Stimulated activated CD8-positive, alpha-beta memory T cell treated with anti-CD3 and anti-CD28 coated beads, Interleukin-7, amount 100 ng/mL, for 24 hours (primary cell): ENCODE measurements around the gene CDH13.

Experiments used
- DNase-seq: peaks from one replicate; pipeline ENCODE4 v3.0.0-alpha.2; 2020; ENCODE audit warnings: low read depth

CDH13 gene

DNA sequence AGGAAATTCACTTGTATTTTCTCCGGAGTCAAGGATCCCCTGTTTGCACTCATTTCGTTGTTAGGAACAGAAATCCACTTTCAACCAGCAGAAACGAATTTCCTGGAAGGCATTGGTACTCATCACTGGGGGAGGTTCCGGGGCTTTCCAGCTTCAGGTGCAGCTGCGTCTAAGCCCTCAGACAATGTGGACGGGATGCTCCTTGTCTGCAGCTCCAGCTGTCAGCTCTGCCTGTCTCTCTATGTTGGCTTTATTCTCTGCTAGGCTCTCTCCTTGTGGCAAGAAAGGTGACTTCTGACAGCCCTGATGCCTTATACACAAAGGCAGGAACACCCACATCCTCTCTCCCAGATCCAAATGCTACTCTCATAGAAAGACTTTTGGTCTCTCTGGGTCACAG lies 997.1 kb downstream of the CDH13 start:
- no peak for DNase-seq

DNA sequence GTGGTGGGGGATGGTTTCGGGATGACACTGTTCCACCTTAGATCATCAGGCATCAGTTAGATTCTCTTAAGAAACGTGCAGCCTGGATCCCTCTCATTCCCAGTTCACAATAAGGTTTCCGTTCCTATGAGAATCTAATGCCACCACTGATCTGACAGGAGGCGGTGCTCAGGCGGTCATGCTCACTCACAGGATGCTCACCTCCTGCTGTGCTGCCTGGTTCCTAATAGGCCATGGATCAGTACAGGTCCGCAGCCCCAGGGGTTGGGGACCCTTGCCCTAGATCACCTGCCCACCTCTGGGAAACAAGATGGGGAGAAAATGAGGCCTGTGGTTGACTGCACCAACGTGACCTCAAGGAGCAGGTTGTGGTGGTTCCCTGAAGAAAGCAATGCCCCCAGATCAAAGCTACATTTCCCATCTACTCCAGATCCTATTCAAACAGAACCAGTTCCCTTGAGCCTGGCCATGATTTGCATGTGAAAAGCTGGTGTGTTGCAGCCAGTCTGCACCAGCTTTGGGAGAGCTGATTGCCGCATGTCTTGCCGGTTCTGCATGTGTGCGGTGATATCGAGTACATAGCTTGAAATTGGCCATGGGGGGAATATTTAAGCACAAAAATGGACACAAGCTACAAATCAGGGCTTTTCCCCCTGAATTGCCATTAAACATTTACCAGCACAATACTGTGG lies 997.8 kb downstream of the CDH13 start:
- no peak for DNase-seq

DNA sequence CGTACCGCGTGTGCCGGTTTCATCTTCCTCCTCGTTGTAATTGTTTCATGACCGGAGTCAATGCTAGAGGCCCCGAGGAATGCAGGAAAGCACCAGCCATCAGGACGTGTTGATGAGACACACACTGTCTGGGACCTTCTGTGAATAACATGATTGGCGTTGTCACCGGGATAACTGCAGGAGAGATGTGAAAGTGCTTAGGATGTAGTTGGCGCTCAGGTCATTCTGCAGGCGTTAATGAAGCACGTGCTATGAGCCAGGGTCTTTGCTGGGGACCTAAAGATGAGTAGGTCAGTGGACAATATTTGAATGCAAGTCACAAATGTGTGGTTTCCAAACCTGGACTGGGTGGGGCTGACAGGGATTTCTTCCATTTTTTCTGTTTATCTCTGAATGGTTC lies 999.4 kb downstream of the CDH13 start:
- DNase-seq, result no peak

DNA sequence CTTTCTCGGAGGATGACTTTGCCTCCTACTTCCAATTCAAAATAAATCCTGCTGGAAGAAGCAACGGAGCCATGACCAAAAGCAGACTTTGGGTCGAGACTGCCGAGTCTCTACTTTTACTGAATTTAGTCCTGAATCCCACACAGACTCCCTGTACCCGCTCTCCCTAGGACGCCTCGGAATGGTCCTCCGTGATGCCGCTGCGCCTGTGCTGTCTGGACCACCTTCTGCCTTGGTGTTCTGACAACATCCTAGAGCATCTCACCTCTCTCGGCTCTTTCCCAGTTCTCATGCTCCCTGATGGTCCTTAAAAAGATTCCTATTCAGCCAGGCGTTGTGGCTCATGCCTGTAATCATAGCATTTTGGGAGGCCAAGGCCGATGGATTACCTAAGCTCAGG lies 999.9 kb downstream of the CDH13 start:
- no peak for DNase-seq

DNA sequence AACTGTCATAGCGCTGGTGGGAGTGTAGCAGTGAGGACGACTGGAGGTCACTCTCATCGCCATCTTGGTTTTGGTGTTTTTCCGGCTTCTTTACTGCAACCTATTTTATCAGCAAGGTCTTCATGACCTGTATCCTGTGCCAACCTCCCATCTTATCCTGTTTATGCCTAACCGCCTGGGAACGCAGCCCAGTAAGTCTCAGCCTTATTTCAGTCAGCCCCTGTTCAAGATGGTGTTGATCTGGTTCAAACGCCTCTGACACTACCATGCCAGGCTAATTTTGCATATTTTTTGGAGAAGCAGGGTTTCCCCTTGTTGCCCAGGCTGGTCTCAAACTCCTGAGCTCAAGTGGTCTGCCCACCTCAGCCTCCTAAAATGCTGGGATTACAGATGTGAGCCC lies 1001.2 kb downstream of the CDH13 start:
- no peak for DNase-seq

DNA sequence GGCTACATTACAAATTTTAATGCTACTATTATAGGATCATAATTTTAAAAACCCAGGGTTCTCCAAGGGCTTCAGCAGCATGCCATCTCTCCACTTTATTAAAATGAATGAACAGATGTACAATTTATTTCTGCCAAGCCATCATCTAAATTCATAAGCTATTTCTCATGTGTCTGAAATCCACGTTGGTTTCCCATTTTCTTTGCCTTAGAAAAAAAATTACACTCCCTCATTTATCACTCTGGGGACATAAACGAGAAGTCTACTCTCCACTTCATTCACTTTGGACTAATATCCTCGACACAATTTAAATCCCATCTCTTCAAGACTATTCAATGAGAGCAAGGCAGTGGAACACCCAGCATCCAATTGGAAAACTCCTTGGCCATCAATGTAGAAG lies 1002.7 kb downstream of the CDH13 start:
- DNase-seq, result no peak

GRCh38 chr16:83629836-83630235 lies 1003.1 kb downstream of the CDH13 start:
- DNase-seq, result no peak

DNA sequence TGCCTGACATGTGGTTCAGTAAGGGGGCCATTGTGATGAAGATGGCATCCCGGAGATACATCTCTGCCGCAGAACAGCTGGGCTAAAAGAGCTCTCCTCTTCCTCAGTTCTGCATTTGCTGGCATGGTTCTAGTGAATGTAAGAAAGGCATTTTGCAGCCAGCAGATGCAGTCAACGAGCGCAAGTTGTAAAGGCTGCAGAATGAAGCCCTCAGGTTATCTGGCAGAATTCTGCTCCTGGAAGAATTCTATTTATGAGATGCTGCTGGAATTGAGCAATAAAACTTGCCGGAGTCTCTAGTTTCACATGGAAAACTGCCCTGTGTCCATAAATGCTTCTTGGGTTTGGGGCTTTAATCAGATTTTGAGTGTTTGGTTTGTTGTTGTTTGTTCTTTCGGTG lies 1004.2 kb downstream of the CDH13 start:
- no peak for DNase-seq

DNA sequence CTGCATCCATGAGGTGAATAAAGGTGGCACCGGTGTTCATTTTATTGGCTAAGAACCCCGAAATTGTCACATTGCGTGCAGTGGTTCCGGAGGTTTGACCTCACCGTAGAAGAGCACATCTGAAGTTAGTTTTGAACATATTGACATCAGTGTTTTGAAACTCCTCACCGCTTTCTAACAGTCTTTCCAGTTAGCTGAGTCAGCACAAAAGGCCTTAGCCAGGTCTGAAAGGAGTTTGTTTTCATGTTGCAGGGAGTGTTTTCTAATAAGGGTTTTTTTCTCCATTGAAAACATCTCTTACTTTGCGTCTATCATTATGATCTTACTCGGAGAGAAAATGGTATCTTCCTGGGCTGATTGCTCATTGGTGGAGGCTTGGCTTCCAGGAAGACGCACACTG lies 1006.5 kb downstream of the CDH13 start:
- DNase-seq, result no peak

DNA sequence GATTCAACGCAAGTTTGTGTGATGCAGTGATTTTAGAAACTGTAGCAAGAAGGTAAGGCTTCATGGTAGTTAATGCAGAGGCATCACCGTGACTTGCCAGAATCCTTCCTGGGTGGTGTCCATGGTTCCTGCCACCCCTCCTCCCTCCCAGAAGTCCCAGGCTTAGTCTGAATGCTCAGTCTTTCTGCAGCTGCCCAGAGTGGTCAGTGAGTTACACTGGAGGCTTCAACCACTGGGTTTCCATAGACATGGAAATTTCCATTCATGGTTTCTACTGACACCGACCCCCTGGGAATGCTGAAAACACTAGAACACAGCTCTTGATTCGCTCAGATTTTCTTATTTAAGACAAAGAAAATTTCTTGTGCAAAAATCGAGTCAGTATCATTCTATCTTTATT lies 1021.6 kb downstream of the CDH13 start:
- no peak for DNase-seq

DNA sequence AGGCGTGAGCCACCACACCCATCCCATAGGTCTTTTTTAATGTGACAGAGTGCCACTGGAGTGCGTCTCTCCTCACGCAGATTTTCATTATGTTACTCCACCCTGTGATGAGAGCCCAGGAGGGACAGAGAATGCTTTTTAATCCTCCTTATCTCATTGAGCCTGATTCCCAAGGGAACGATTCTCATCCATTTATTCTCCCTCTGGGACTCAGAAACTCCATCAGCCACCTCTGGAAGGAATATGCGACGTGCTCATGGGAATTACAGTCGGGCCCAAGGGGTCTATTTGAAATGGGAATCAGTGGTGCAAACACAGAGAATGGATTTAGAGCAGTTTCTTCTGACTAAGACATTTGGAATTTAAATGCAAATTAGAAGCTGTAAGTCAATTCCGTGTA lies 1025.1 kb downstream of the CDH13 start:
- DNase-seq, result no peak

- no peak for DNase-seq
These were observed 1026.2 kb downstream of the CDH13 start for GRCh38 chr16:83652943-83653342.

GRCh38 chr16:83653785-83654184 lies 1027.0 kb downstream of the CDH13 start:
- DNase-seq, result no peak

- DNase-seq, result no peak
These were observed 1033.5 kb downstream of the CDH13 start for GRCh38 chr16:83660282-83660681.

DNA sequence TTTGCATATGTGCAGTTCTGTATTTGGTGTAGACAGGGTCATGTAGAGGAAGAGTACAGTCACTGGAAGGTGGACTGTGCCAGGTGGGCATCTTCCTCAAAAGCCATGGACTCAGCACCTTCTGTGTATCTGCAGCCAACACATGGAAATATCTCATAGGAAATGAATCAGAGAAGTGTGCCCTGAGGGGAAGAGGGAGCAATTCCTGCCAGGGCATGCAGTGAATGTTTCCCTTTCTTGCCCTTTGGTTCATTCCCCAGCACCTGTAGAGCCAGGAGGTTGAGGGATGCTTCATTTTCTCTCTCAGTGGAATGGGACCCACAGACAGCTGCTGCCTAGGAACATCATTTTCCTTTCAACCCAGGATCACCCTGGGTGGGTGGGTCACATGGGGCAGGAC lies 1034.9 kb downstream of the CDH13 start:
- DNase-seq, result no peak

- no peak for DNase-seq
These were observed 1039.7 kb downstream of the CDH13 start for GRCh38 chr16:83666449-83666848.

DNA sequence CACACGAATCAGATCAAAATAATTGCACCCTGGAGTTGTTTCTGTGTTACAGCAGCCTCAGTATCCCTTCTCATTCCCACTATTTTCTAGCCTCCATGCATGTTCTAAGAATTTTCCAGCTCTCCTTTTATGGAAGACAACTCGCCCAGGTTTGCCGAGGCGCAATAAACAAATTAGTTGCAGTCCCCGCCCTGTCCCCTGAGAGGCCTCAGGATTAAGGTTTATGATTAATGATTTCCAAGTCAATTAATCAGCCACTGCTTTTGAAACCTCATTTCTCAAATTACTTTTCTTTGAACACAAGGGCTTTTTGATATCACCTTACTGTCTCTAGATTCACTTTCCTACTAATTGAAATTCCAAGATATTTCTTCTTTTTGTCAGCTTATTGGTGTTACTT lies 1042.7 kb downstream of the CDH13 start:
- DNase-seq, result no peak

GRCh38 chr16:83674931-83675535 lies 1048.3 kb downstream of the CDH13 start:
- DNase-seq, result no peak

DNA sequence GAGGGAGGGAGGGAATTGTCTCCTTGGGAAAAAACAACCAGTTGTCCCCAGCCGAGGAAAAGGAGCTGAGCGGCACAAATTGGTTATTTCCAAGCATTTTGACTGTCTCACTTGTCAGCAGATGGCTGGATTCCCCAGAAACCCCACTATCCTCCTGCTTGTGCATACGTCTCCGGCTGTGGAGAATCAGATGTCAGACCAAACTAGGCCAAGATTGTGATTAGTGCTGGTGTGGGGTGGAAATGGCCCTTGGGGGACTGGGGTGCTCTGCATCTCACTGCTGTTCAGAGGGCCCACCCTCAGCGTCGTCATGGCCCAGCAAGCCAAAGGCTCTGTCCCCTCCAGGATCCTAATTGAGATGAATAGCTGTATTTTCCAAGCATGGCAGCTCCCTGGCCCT lies 1049.3 kb downstream of the CDH13 start:
- DNase-seq, result no peak

DNA sequence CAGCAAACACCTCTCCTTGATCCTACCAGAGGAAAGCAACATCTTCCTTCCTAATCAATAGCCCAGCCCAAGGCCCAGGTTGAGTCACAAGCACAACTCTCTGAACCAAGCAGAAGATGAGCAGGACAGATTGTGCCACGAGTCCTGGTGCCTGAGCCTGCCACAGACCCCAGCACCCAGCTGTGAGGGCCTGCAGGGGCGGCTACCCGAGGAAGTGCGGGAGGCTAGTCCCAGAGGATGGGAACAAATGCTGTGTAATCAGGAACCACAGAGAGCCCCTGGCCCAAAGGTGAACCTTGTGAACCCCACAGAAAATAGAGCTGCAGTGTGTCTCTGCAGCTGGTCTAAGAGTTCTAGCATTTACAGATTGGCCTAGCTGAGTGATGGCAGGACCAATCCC lies 1054.2 kb downstream of the CDH13 start:
- DNase-seq, result no peak

GRCh38 chr16:83681381-83681956 lies 1054.7 kb downstream of the CDH13 start:
- DNase-seq, result no peak

DNA sequence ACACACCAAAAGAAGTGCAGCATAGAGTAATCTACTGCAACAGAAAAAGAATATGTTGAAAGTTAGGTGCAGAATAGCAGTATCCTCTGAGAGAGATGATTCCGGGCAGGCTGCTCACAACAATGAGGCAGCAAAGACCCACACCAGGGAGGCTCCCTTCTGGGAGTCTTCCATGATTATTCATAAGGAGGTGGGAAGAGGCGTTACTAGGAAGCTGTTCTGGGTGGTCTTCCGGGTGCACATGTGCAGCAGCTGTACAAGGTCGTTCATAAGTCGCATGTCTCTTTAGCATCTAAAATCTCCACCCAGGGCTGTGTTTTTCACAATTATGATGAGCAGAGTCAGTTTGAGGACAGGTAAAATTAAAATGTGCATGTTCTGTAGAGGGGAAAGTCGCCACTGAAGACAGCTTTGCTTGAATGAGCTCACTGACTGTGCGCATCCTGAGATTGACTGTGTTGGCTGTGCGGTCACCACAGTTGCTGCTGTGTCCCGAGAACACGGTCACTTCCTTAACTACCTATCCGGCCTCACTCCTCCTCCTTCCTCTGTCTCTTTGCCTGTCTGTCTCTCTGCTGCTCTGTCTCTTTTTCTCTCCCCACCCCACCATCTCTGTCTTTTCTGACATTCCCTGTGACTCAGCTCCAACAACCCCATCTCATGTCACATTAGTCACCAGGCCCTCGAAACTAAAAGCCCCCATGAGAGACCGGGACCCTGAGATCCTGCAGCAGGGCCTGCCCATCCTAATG lies 1055.5 kb downstream of the CDH13 start:
- no peak for DNase-seq

DNA sequence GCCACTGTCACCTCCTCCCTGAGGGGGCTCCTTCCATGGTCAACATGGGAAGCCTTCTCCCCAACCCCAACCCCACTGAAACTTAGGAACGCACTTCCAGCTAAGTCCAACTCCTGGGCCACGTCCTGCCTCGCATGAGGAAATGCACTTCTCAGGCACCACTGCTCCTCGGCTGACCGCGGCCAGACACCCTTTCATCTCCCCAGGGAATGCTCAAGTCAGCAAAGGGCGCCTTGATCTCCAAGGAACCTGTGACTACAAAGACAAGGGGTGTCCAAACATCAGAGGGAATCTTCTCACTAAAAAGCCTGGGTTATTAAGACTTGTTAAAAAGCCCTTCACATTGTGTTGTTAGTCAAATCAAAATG lies 1056.1 kb downstream of the CDH13 start:
- DNase-seq, result no peak
